Activated T-cell treated with anti-CD3 and anti-CD28 coated beads for 48 hours (primary cell): ENCODE measurements around the gene TMEM168.
A peak's percentile ranks its signal among the peaks of the same experiment; 100 is the strongest.
"Not testable (repeated sequence)": the region's sequence is repeated elsewhere in the genome, so short reads cannot be mapped to it uniquely, and the experiment has no call there.

Experiments
- DNase-seq: peaks from one replicate; pipeline ENCODE4 v3.0.0-alpha.2; 2020; ENCODE audit warnings: low read depth

Gene TMEM168, protein sequence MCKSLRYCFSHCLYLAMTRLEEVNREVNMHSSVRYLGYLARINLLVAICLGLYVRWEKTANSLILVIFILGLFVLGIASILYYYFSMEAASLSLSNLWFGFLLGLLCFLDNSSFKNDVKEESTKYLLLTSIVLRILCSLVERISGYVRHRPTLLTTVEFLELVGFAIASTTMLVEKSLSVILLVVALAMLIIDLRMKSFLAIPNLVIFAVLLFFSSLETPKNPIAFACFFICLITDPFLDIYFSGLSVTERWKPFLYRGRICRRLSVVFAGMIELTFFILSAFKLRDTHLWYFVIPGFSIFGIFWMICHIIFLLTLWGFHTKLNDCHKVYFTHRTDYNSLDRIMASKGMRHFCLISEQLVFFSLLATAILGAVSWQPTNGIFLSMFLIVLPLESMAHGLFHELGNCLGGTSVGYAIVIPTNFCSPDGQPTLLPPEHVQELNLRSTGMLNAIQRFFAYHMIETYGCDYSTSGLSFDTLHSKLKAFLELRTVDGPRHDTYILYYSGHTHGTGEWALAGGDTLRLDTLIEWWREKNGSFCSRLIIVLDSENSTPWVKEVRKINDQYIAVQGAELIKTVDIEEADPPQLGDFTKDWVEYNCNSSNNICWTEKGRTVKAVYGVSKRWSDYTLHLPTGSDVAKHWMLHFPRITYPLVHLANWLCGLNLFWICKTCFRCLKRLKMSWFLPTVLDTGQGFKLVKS

GRCh38 chr7:112789817-112790585, at the start of gene TMEM168:
TSS of gene TMEM168 (minus strand) at chr7:112790393. CDS start at chr7:112784825, 5,568 bp downstream.
- peak; percentile 84 for DNase-seq

DNA sequence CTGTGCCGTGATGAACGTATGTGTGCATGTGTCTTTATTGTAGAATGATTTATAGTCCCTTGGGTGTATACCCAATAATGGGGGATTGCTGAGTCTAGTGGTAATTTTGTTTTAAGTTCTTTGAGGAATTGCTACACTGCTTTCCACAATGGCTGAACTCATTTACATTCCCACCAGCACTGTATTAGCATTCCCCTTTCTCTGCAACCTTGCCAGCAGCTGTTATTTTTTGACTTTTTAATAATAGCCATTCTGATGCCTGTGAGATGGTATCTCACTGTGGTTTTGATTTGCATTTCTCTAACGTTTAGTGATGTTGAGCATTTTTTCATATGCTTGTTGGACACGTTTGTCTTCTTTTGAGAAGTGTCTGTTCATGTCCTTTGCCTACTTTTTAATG, 45.7 kb upstream of the TMEM168 start:
- DNase-seq = not testable (repeated sequence)

GRCh38 chr7:112833082-112833481, 42.9 kb upstream of the TMEM168 start:
- no peak for DNase-seq

DNA sequence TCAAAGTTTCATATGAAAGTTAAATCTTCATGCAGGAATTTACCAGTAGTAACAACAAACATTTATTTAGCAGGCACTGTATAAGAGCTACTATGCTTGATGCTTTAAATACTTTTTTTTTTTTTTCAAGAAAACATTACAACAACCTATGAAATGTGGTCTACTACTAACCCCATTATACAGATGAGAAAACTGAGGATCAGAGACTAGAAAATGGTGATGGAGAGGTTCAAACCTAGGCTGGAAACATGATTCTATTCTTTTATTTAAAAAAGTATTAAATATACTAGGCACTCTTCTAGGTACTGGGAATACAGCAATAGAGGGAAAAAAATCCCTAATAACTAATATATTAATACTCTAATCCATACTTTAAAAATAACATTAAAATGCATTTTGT, 40.6 kb upstream of the TMEM168 start:
- no peak for DNase-seq

DNA sequence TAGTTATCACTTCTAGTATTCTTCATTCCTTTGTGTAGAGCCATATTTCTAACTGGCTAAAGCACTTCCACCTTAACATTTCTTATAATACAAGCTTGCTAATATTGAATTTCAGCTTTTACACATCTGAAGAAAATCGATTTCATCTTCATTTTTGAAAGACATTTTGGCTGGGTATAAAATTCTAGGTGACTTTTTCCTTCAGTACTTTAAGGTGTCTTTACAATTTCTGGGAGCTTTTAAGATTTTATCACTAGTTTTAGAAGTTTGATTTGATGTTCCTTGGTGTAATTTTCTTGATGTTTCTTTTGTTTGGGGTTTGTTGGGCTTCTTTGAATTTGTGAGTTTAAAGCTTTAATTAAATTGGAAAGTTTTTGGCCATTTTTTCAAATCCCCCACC, 38.5 kb upstream of the TMEM168 start:
- DNase-seq = no peak

DNA sequence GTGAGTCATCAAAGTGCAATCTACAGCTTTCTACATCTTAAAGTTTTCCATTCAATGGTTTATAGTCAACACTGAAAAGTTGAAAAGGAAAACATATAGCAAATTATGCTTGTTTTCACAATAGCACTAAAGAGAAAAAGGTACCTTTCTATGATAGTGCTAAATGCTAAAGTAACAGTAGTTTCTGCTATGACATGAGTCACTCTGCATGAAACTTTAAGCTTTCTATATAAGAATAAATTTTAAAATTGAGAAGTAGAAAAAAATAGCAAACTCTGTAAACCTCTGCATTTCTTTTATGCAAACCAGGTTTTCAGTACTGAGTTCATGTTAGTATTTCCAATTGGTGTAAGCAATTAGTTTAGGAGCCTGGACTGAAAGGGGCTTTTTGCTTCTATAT, 31.2 kb upstream of the TMEM168 start:
- no peak for DNase-seq

- DNase-seq = no peak
These were observed 29.3 kb upstream of the TMEM168 start for GRCh38 chr7:112819536-112819935.

DNA sequence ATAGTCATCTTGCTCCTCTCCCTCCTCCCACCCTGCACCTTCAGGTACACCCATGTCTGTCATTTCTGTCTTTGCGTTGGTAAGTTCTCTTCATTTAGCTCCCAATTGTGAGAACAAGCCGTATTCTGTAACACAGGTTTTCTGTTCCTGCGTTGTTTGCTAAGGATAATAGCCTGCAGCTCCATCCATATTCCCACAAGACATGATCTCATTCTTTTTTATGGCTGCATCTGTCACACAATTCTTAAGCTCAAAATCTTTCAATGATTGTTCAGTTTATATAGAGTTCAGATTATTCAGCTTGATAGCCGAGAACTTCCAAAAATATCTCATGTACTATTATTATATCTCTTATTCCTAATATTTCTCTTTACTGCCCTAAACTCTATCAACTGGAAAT, 16.0 kb upstream of the TMEM168 start:
- DNase-seq = no peak

GRCh38 chr7:112802406-112802805, 12.2 kb upstream of the TMEM168 start:
- no peak for DNase-seq

DNA sequence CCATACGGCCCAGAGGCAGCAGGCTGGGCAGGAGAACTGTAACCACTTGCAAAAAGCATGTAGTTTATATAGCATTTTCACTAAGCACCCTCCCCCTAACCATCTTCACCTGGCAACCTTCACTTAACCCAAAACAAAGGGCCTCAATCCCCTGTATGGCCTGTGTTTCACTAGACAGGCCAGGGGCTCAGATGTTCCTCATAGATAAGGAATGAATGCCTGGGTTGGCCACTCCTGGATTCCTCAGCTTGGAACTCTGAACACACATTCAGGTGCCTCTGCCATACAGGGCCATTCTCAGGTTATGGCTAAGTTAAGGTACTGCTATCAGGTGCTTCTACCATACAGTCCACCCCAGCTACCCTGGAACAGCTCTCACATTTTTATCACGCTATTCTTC, 10.3 kb upstream of the TMEM168 start:
- no peak for DNase-seq

DNA sequence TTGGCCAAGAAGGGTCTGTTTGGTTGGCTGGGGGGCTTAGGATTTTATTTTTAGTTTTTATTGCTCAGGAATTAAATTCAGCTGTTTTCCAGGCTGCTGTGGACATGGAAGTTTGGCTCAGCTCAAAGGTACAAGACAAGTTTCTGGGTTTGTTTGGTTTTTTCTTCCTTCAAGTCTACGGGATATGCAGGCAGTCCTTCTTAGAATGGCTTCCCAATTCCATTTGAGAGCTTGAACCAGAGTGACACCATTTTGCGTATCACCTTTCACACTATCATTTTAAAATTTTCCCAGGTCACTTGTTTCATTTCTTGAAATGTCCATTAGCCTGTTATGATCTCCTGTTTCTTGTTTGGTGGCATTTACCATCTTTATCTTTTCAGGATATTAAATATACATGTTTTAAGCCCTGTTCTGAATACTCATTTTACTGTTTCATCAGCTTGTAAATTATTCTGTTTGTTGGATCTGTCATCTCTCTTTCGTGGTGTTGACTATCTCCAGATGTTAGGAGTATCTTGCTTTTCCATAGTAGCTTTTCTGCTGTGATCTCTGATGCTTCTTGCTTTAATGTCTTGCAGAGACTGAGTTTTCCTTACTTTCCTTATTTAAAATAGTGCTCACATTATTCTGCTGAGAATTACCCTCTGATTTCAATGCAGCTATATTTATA, 9.4 kb upstream of the TMEM168 start:
- no peak for DNase-seq

DNA sequence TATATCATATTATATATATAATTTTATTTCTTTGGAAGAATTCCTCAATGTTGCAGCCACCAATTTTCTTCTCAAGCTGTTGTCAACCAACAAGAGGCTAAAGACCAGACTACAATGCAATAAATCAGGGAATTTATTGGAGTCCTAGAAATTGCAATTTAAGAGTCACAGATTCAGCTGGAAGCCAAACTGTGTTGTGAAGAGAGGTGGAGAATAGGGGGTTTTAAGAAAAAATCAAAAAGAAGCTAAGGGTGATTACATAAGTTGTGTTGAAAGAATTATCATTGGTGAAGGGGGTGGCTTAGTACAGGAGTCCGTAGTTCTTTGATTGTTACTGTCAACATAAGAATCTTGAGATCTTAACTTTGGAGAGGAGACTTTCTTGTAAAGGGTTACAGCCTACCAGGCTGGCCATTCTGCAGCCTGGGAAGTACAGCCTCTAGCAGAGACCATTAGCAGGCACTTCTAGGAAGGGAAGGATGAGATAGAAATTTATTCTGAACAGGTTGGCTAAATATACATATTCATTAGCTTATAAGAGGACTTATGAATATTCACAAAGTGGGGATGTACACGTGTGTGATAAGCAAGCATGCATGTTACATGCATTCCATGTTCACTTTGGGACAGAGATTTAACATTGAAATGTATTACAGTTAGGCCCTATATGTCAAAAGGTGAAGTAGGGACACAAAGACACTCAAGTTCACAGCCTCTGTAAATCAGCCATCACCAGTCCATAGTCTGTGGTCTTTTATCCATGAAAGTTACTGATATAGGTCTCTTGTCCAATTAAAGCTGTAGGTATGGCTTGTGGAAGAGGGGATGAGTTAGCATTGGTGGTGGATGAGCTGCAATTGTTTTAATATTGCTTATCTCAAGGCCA, 8.3 kb upstream of the TMEM168 start:
- no peak for DNase-seq

GRCh38 chr7:112796552-112796951, 6.4 kb upstream of the TMEM168 start:
- not testable (repeated sequence) for DNase-seq

DNA sequence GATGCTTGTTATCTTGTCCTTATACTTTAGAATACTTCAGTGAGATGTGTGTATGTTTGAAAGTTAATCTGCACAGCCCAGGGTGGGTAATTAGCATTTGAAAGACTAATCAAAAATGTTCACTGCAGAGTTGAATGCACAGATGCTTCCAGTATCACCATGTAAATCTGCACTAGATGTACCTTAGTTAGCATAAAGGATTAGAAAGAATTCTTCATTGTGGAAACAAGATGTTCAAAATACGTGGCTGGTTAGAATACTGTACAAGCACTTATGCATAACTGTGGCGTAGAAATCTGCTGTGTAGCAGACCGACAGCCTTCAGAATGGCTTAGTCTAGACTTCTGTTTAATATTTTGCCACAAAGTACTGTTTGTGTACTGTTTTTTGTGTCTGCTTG, 2.2 kb upstream of the TMEM168 start:
- DNase-seq = no peak

DNA sequence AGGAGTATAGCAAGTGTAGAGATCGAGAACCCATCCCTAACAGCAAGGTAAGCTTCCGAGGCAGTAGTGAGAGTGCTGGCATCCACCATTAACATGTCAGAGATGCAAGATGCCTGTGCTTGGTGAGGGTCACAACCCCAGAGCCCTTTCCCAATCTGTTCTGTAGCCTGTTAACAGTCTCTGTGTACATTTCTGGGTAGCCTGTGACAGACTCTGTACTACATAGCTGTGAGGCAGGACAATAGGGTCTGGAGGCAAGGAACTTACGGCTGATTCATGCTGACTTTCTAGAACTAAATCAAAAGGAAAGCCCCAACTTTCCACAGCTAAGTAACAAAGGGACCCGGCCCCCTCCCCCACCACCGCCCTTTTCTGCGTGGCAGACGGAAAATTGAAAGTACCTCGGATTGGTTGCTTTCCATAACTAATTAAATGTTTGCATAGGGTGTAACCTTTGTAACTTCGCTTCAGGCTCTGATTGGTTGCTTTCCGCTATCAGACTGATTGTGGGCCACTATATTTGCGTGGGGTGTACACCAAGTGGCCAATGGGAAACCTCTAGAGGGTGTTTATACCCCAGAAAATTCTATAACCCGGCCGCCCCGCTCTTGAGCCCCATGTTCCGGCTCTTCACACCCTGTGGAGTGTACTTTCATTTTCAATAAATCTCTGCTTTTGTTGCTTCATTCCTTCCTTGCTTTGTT, 1.4 kb upstream of the TMEM168 start:
- DNase-seq = no peak

- DNase-seq = no peak
These were observed 402 bp upstream of the TMEM168 start for GRCh38 chr7:112790586-112791003.

DNA sequence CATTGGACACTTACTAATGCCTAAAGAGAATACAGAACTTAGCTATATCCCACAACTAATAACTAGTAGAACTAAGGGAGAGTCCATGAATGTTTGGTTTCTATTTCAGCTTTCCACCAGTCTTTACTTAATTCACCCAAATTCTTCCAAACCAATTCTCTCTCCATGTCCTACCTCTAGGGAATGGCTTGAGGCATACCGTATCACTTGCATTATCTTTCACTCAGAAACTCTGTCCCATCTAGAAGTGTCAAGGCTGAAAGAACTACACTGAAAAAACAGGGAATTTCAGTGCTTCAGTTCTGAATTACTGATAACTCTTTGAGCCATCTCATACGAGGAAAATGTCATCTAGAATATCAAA, 758 bp downstream of the TMEM168 start:
- no peak for DNase-seq

DNA sequence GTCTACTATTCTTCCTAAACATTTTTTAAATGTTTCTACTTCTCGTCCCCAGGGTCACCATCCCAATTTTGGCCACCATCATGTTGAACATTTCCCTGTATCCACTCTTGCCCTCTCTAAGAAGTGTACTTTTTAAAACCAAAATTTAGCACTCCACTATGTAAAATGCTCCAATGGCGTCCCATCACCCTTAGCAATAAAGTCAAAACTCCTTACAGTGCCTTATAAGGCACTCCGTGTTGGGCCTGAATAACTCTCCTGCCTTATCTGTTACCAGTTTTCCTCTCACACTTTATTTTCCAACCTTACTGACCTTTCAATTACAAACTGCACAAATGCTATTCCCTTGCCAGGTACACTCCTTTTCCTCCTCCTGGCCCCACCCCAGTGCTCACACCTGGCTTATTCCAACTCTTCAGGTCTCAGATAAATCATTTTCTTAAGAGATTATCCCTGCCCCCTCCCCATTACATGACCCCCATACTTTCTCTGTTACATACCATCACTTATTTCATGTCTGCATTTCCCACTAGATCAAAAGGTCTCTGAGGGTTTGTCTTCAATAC, 1.3 kb downstream of the TMEM168 start:
- DNase-seq = no peak

DNA sequence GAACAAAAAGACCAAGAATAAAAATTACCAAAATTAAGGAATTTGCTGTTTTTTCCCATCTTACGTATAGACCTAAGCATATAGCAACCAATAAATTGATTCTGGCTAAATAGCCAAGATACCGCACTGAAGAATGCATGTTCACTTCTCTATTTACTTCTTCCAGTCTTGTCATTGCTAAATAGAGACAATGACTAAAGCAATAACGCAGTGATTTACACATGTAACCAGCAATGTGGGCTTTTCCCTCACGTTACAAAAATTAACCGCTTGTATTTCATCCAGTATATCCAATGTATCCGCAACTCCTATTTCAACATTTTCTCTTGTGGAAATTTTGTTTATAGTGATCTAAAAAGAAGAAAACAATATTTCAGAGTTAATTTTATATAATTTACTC, 5.6 kb downstream of the TMEM168 start:
- no peak for DNase-seq

- DNase-seq = no peak
These were observed 7.7 kb downstream of the TMEM168 start for GRCh38 chr7:112782498-112782897.
